HepG2 (cell line): Measurements from ENCODE around the gene ANO6. TPM values are rescaled to one million over a fixed set of nuclear protein-coding genes. Genes with fewer than 3 reads are reported as not detected.
"Not testable (repeated sequence)": the region's sequence is repeated elsewhere in the genome, so short reads cannot be mapped to it uniquely, and the experiment has no call there.

Source experiments
- ATAC-seq: fragments of 200-7000 bp; cut with Tn5 transposase; 3 replicates; pipeline ENCODE4 v1.9.1; 2020; ENCODE audit warnings: mild to moderate bottlenecking, moderate library complexity
- BruUV-seq: library from RNA; stranded (reverse); fragments of 400-500 nt; replicated peaks from 2 replicates; lab custom pipeline; 2021; lab: Mats Ljungman, UMichigan
- CTCF ChIA-PET: fragments of 300-600 bp; formaldehyde crosslinking; extraction: SDS; loops from one replicate; lab custom pipeline; 2021; ENCODE audit warnings: low total read pairs, inconsistent platforms, low intra/inter-chr PET ratio; lab: Yijun Ruan, JAX
- POLR2A ChIA-PET: fragments of 350-600 bp; sonication (Branson Sonifier 250); formaldehyde crosslinking; loops from one replicate; lab custom pipeline; 2020; ENCODE audit warnings: antibody characterized with exemption, inconsistent platforms; lab: Yijun Ruan, JAX
- DNase-seq: peaks from one replicate; pipeline ENCODE4 v3.0.0-alpha.2; 2015; ENCODE audit warnings: low spot score
- FAIRE-seq: peaks from 3 replicates; lab custom pipeline; 2011; peaks lifted over from hg19 to GRCh38; lab: Jason Lieb, UNC
- H2AFZ ChIP-seq: one replicate; pipeline ENCODE4 v1.6.1; 2011; ENCODE audit warnings: low read length, inconsistent platforms
- H3K27ac ChIP-seq: fragments of 300-600 bp; 3 replicates; pipeline ENCODE4 v1.8.0; 2011; ENCODE audit warnings: mixed run types, mild to moderate bottlenecking, mixed read lengths, low read length, inconsistent platforms; ENCODE audit not compliant: insufficient read depth; ENCODE audit errors: extremely low read length
- H3K27me3 ChIP-seq, 2 experiments: fragments of 200-600 bp in 1 of 2; 2 replicates in 1 of 2; 3 replicates in 1 of 2; pipeline versions ENCODE4 v1.6.0 to v1.8.0; 2011; ENCODE audit warnings: low read length in 2 of 2, mild to moderate bottlenecking in 2 of 2, moderate library complexity in 2 of 2, inconsistent platforms in 1 of 2; ENCODE audit not compliant: insufficient read depth in 2 of 2, control insufficient read depth in 1 of 2
- H3K36me3 ChIP-seq, 2 experiments: fragments of 200-600 bp in 1 of 2; replicated peaks in 1 of 2; 2 replicates in 1 of 2; 3 replicates in 1 of 2; pipeline versions ENCODE4 v1.5.1 to v1.8.0; 2011; ENCODE audit warnings: low read length in 2 of 2, inconsistent platforms in 1 of 2; ENCODE audit not compliant: insufficient read depth in 2 of 2, control insufficient read depth in 1 of 2
- H3K4me1 ChIP-seq: 2 replicates; pipeline ENCODE4 v1.5.1; 2012; ENCODE audit warnings: low read length, inconsistent platforms; ENCODE audit not compliant: insufficient read depth
- H3K4me2 ChIP-seq: 2 replicates; pipeline ENCODE4 v1.6.0; 2011; ENCODE audit warnings: low read depth, low read length, inconsistent platforms
- H3K4me3 ChIP-seq, 3 experiments: fragments of 200-600 bp in 1 of 3; sonication (generic), shearing (Covaris generic) in 1 of 3; replicated peaks in 1 of 3; 2 replicates each; pipeline ENCODE4 v1.5.1; 2011 to 2016; ENCODE audit warnings: low read length in 3 of 3, inconsistent platforms in 2 of 3, low read depth in 2 of 3, mild to moderate bottlenecking in 2 of 3, control low read depth in 1 of 3, mixed read lengths in 1 of 3; ENCODE audit not compliant: insufficient read depth in 1 of 3
- H3K79me2 ChIP-seq: one replicate; pipeline ENCODE4 v1.6.1; 2011; ENCODE audit warnings: low read length, inconsistent platforms; ENCODE audit not compliant: insufficient read depth
- H3K9ac ChIP-seq: 2 replicates; pipeline ENCODE4 v1.6.0; 2011; ENCODE audit warnings: mild to moderate bottlenecking, low read depth, low read length, inconsistent platforms; ENCODE audit not compliant: insufficient read depth
- H3K9me3 ChIP-seq: 2 replicates; pipeline ENCODE4 v1.5.1; 2012; ENCODE audit warnings: mild to moderate bottlenecking, low read length
- H4K20me1 ChIP-seq: 2 replicates; pipeline ENCODE4 v1.6.0; 2011; ENCODE audit warnings: inconsistent platforms, mild to moderate bottlenecking, low read length, moderate library complexity; ENCODE audit not compliant: insufficient read depth
- CERS6 ChIP-seq: sonication (generic); formaldehyde crosslinking; IDR thresholded peaks from 2 replicates; pipeline ENCODE4 v1.5.0; 2020; ENCODE audit warnings: missing genetic modification reagents
- TBX2 ChIP-seq: sonication (generic); formaldehyde crosslinking; IDR thresholded peaks from 2 replicates; pipeline ENCODE4 v1.5.0; 2020; ENCODE audit warnings: missing genetic modification reagents, mild to moderate bottlenecking, borderline replicate concordance
- TEAD3 ChIP-seq: optimal IDR thresholded peaks from 2 replicates; pipeline ENCODE3; 2016; ENCODE audit warnings: borderline replicate concordance
- ZSCAN29 ChIP-seq: sonication (generic); formaldehyde crosslinking; conservative IDR thresholded peaks from 2 replicates; pipeline ENCODE4 v1.4.0; 2020; ENCODE audit warnings: mild to moderate bottlenecking, missing genetic modification reagents
- WGBS: methylation state at CpG from one replicate; pipeline ENCODE4 v1.1.6; 2017; ENCODE audit warnings: low lambda C conversion rate; 5-methylcytosine and 5-hydroxymethylcytosine counted together
- in situ Hi-C: cut with HindIII; loops from 2 replicates; pipeline ENCODE4 v1.10.0; 2017; ENCODE audit warnings: low pct_unique_long_range_greater_than_20kb; ENCODE audit not compliant: extremely low pct_ligation_motif_present
- intact Hi-C: fragments of 100-400 bp; cut with micrococcal nuclease; formaldehyde crosslinking; loops from one replicate; pipeline ENCODE4 v1.10.0; 2022; ENCODE audit not compliant: unreplicated experiment
- polyA plus RNA-seq, 8 experiments: library from polyadenylated mRNA; depleted of rRNA in 3 of 8; stranded (reverse) in 7 of 8; unstranded in 1 of 8; fragments of >200 nt; fragmentation: Illumina TruSeq in 4 of 8; extraction: Trizol in 4 of 8; gene quantifications; 2 replicates each; pipeline versions ENCODE4 v1.2.1 to v1.2.3, GENCODE V29; 2011 to 2016; ENCODE audit warnings: low read depth in 4 of 8, missing spikeins in 1 of 8, mixed read lengths in 1 of 8; ENCODE audit not compliant: insufficient read depth in 1 of 8
- total RNA-seq, 5 experiments: library from RNA; depleted of rRNA; stranded (reverse); fragments of >200 nt; fragmentation: Illumina TruSeq; extraction: Trizol; gene quantifications; 2 replicates each; pipeline ENCODE4 v1.2.3, GENCODE V29; 2016; ENCODE audit warnings: low read depth in 1 of 5
- TF ChIP-seq, protein P1 (sequence below): sonication (generic); formaldehyde crosslinking; IDR thresholded peaks from 2 replicates; pipeline ENCODE4 v1.4.0; 2020; ENCODE audit warnings: mild to moderate bottlenecking, missing genetic modification reagents

Gene ANO6
- total and polyA plus RNA-seq, 2 of the 13 experiments (the other 11 are each of a cell fraction or from before 2014, with no cell fraction given): 37.8 to 57.1 TPM

- BruUV-seq: no TSS peak
- ChIA-PET CTCF (no interaction called here), POLR2A (interaction anchor here (0.6 to 1.9 kb wide), 2 partner anchors 14 to 25 kb away, joined by 3 to 11 read pairs; no protein-coding TSS in a partner anchor)
- peak; percentile 64 for ATAC-seq
- H3K4me2 ChIP-seq: peak overlapping the region; percentile 61
- intact Hi-C loops: no loop called here
- peak overlapping the region; percentile 26 for H3K9ac ChIP-seq
- H4K20me1 ChIP-seq: peaks cover 5% of the 10 kb centered on the region; the same call in 1 of the 2 replicates
- H3K79me2 ChIP-seq: peaks cover 38% of the 10 kb centered on the region
- peak overlapping the region; percentile 67 for H3K27ac ChIP-seq
- no peak overlapping the region for H3K4me3 ChIP-seq
- no peaks in the 10 kb centered on the region for H3K36me3 ChIP-seq
- TF ChIP-seq TEAD3 (CRISPR knock-in tag): peak; percentile 13
- TF ChIP-seq, protein P1, sequence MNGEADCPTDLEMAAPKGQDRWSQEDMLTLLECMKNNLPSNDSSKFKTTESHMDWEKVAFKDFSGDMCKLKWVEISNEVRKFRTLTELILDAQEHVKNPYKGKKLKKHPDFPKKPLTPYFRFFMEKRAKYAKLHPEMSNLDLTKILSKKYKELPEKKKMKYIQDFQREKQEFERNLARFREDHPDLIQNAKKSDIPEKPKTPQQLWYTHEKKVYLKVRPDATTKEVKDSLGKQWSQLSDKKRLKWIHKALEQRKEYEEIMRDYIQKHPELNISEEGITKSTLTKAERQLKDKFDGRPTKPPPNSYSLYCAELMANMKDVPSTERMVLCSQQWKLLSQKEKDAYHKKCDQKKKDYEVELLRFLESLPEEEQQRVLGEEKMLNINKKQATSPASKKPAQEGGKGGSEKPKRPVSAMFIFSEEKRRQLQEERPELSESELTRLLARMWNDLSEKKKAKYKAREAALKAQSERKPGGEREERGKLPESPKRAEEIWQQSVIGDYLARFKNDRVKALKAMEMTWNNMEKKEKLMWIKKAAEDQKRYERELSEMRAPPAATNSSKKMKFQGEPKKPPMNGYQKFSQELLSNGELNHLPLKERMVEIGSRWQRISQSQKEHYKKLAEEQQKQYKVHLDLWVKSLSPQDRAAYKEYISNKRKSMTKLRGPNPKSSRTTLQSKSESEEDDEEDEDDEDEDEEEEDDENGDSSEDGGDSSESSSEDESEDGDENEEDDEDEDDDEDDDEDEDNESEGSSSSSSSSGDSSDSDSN: no peak
- TF ChIP-seq TBX2 (CRISPR knock-in tag): 0 out of 2 replicates have a peak, but pooled peaks have one; percentile 31
- no peak for TF ChIP-seq CERS6 (CRISPR knock-in tag)
- TF ChIP-seq ZSCAN29 (CRISPR knock-in tag): no peak
- H3K9me3 ChIP-seq: no peaks in the 10 kb centered on the region
- peaks cover 56% of the 10 kb centered on the region for H3K4me1 ChIP-seq
- WGBS: 80% methylated on average over 4 of the region's 4 CpGs
- peak; percentile 16 for DNase-seq
- FAIRE-seq: no peak
- in situ Hi-C loops: no loop called here
- H2AFZ ChIP-seq: no peak overlapping the region
- H3K27me3 ChIP-seq: no peaks in the 10 kb centered on the region
These were observed 19.5 kb downstream of the ANO6 start for GRCh38 chr12:45235087-45236025.

- H3K27me3 ChIP-seq, H3K27ac ChIP-seq, FAIRE-seq, H3K4me2 ChIP-seq, H2AFZ ChIP-seq, BruUV-seq, ATAC-seq, H3K4me3 ChIP-seq, H3K36me3 ChIP-seq, DNase-seq, CTCF ChIA-PET, H3K9me3 ChIP-seq, H4K20me1 ChIP-seq, in situ Hi-C loops, intact Hi-C loops, H3K9ac ChIP-seq: not testable (repeated sequence)
- Histone ChIP-seq H3K4me1 (peaks cover 48% of the 10 kb centered on the region), H3K79me2 (peaks cover 36% of the 10 kb centered on the region)
- POLR2A ChIA-PET: interaction anchor here (1.9 kb wide), 1 partner anchor 24 kb away, joined by 11 read pairs; no protein-coding TSS in a partner anchor
- 94% methylated on average over 2 of the region's 2 CpGs for WGBS
These were observed 20.5 kb downstream of the ANO6 start for GRCh38 chr12:45236383-45236782.
